ENCODE measurements around the gene GABRG1.

GABRG1 gene

DNA sequence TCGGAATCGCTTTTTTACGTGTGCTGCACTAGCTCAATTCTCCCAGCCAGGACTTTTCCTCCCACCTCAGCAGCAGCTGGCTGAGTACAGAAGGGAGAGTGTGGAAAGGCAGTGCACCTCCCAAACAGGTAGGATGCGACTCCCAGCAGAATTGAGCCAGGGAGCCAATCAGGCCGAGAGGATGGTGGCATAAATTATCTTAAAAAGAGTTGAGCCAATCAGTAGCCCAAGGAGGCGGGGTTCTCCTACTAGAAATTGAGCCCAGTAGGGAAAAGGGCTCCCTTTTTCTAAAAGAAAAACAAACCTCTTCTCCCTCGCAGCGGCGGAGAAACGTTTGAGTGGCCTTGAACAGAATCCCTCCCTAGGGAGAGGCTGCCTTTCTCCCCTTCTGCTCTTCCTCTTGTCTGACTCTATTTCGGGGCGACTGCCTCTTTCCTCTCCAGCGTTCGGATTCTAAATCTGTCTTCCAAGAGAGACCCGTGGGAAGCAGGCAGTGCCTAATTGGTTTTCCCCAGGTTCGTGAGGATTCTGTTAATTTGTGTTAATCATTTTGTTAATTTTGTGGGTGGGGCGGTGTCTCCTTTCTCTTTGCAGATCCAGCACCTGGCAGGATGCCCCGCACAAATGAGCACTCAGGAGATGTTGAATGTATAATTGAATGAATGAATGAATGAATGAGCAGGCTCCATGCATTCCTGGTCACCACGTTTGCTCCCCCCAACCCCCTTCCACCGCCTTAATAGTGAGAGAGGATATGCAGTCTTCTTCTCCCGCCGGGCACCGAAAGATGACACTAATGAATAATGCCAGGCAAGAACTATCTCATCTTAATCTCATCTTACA, at the start of gene GABRG1:
Gene GABRG1, minus strand, starts transcription at position 142 of the 843 bp plus-strand sequence. Its CDS starts 141 bp downstream, at position 1.
- DNase-seq (ENCODE audit: low spot score): no peak

GRCh38 chr4:46146993-46147392, 23.1 kb upstream of the GABRG1 start:
- peak; percentile 27 for DNase-seq (ENCODE audit: low spot score)

DNA sequence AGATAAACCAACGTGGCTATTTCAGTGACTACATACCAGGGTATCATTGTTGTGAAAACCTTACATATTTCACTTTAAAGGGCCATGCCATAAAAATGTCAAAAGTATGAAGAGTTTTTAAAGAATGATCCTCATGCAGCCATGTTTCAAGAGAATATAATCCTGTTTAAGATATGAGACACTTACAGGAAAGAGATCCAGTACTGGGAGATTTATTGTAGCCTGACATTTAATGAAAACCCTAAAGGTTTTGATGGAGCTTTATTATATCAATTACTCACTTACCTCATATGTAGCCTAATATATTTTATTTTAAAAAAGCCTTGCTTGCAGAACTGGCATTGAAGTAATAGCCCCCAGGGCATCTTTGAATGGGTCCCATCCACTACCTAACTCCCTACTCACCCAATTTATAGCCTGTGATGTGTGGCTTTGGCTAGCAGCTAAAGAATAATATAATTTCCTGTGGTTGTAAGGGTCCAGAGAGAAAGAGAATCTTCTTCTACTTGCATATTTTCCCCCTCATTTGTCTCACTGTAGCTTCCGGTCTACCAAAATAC, 7.7 kb upstream of the GABRG1 start:
- no peak for DNase-seq (ENCODE audit: low spot score)

DNA sequence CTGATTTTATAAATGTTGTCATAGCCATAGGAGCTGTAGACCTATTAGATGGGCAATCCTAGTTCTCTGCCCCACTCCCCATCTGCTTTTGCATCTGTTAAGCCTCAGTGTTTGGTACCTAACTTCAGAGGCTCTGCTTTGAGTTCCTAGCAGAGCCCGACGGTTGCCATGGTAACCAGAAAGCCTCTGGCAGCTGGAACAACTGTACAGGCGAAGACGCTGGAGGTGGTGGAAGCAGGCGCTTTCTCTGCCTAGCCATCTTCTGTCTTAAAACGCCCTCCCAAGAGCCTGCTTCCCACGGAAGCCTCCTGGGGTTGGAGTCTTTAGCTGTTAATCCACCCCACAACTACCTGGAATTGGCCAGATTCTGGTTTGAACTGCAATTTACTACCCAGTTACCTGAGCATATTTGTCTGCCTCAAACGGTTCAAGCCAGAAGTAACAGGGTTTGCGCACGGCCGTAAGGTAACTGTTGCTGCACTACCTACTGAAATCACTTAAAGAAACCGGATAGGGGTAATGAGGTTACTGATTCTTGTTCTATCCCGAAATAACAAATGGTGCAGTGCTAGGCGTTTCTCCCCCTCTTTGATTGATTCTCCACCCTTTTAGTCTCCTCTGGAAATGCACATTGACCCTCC, 1.0 kb upstream of the GABRG1 start:
- no peak for DNase-seq (ENCODE audit: low spot score)

DNA sequence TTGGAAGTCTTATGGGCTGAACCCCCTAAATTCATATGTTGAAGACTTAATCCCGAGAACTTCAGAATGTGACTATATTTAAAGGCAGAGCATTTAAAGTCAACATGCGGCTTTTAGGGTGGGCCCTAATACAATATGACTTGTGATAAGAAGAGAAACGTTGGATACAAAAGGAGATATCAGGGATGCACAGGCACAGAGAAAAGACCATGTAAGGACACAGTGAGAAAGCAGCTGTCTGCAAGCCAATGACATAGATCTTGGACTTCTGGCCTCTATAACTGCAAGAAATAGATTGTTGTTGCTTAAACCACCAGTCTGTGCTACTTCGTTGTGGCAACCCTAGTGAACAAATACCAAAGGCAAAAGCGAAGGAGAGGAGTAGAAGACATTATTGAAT, 42.2 kb downstream of the GABRG1 start:
- no peak for DNase-seq (ENCODE audit: low spot score)

- DNase-seq (ENCODE audit: low spot score): no peak
These were observed 42.6 kb downstream of the GABRG1 start for GRCh38 chr4:46081248-46081647.

DNA sequence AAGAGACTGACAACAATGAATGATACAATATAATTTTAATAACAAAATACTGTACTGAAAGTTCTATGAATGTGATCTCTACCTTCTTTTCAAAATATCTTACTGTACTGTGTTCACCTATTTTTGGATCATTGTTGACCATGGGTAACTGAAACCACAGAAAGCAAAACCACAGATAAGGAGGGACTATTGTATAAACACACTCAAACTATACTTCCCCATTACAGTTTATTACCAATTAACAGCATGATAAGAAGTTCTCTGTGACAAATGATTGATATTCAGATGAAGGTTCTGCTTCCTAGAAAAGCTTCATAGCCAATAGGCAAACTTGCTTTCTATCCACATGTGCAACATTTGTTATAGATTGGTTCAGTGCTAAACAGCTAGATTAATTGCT, 50.1 kb downstream of the GABRG1 start:
- DNase-seq (ENCODE audit: low spot score): no peak

DNA sequence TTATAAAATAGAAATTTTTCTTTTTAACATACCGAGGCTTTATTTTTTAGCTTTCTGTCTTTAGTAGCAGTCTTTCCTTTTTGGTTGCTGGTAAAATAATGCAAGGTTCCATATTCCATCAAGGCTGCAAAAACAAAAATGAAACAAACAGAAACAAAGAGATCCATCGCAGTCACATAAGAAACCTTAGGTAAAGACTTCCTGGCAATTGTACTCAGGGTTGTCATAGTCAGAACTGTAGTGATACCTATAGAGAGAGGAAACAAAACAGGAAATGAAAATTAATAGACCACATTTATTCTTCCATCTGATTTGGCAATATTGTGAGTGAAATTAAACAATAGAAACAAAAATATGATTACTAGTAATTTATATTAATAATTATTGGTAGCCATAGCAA, 72.5 kb downstream of the GABRG1 start:
- no peak for DNase-seq (ENCODE audit: low spot score)

DNA sequence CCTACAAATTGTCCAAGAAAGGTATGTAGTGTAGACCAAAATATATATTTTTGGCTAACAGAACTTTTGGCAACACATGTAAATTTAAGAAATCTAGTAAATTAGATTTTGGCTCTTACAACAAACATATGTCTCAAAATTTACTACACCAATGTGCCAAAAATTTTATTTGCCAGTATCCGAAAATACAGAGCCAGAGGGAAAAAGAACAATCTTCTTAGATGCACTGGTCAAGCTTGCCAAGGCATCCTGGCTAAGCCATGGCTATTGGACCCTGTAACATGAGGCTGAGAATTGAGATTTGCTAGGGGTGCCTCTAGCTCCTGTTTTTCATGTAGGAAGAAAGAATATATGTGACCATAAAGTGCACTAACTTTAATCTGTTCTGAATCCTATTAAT, 91.8 kb downstream of the GABRG1 start:
- DNase-seq (ENCODE audit: low spot score): no peak

GRCh38 chr4:46016306-46016705, 107.5 kb downstream of the GABRG1 start:
- no peak for DNase-seq (ENCODE audit: low spot score)

DNA sequence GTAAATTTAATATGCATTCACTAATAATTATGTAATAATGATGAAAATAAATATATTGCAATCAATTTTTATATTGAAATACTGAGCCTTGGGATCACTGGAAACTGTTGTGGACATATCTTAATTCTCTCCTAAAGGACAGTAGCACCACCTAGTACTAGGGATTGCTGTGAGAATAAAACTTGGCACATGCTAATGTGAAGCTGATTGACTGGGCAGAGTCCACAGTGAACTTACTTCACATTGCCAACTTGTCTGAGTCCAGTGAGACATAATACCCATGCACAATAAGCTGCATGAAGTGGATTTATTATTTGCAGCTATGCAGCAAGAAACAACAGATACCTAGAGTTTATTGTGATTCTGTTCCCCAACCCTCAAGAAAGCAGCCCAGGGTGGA, 131.1 kb downstream of the GABRG1 start:
- no peak for DNase-seq (ENCODE audit: low spot score)

DNA sequence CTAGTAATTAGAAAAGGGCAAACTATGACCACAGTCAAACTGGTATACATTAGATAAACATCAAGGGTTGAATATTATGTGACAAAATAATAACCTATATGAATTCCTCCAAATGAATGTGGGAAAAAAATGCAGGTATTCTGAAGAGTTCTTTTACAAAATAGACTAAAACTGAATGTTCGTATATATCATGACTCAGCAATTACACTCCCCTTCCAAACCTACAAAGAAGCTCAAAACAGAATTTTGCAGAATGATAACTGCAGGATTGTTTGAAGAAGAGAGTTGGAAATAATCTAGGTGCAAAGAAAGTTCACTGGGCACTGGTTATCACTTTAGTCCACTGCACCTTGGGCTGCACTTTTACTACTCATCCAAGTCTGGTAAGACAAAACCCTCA, 134.1 kb downstream of the GABRG1 start:
- no peak for DNase-seq (ENCODE audit: low spot score)

DNA sequence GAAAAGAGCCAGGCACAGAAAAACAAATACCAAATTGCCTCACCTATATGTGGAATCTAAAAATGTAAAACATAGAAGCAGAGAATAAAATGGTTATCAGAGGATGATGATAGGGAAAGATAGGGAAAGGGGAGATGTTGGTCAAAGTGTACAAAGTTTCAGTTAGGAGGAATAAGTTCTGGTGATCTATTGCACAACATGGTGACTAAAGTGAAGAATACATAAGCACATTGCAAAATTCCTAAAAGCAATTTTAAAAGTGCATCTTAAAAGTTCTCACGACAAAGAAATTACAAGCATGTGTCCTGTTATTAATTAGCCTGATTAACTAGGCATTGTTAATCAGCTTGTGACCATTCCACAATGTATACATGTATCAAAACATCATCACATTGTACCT, 136.0 kb downstream of the GABRG1 start:
- DNase-seq (ENCODE audit: low spot score): no peak
